Thoracic aorta (tissue), 2 donors: Measurements from ENCODE around the gene CSF1. TPM values are rescaled to one million over a fixed set of nuclear protein-coding genes. Genes with fewer than 3 reads are reported as not detected.

Source experiments
- ATAC-seq: fragments of 150-250 bp; one replicate; pipeline ENCODE4 v1.8.0; 2017; ENCODE audit warnings: low read depth; ENCODE audit not compliant: insufficient number of reproducible peaks, low FRiP score
- DNase-seq: peaks from one replicate; pipeline ENCODE4 v3.0.0-alpha.2; 2020; ENCODE audit warnings: low spot score
- H3K27ac ChIP-seq, 2 donors: fragments of 200-600 bp; sonication (generic); 1 replicate in 1 of 2; 2 replicates in 1 of 2; pipeline ENCODE4 v1.5.1; 2016; ENCODE audit warnings: mild to moderate bottlenecking in 2 of 2, moderate library complexity in 2 of 2
- H3K27me3 ChIP-seq: fragments of 200-600 bp; sonication (generic); replicated peaks from 2 replicates; pipeline ENCODE4 v1.6.0; 2016; ENCODE audit warnings: mild to moderate bottlenecking; ENCODE audit not compliant: insufficient read depth
- H3K36me3 ChIP-seq: fragments of 200-600 bp; sonication (generic); one replicate; pipeline ENCODE4 v1.5.1; 2016
- H3K4me1 ChIP-seq, 2 donors: fragments of 200-600 bp; sonication (generic); 1 replicate in 1 of 2; 2 replicates in 1 of 2; pipeline versions ENCODE4 v1.5.1 to v1.6.0; 2016; ENCODE audit warnings: low read depth in 2 of 2, mild to moderate bottlenecking in 1 of 2; ENCODE audit not compliant: control insufficient read depth in 1 of 2
- H3K4me3 ChIP-seq: fragments of 200-600 bp; sonication (generic); 2 replicates; pipeline ENCODE4 v1.5.1; 2016; ENCODE audit warnings: mild to moderate bottlenecking
- H3K9me3 ChIP-seq: fragments of 200-600 bp; sonication (generic); 2 replicates; pipeline ENCODE4 v1.5.1; 2016
- CTCF ChIP-seq: fragments of 200-600 bp; sonication (generic); IDR thresholded peaks from one replicate; pipeline ENCODE4 v1.5.1; 2019; ENCODE audit warnings: antibody characterized with exemption
- total RNA-seq, 2 donors: library from RNA; depleted of rRNA; stranded (reverse); fragments of >200 nt; gene quantifications; one replicate each; pipeline versions ENCODE4 v1.1.0 to v1.2.3, GENCODE V29; 2016

CSF1 gene
- total RNA-seq, 2 donors from 2014 or later: 146 to 171 TPM

GRCh38 chr1:109866071-109866470, 44.6 kb upstream of the CSF1 start:
- ATAC-seq: no peak
- H3K27ac ChIP-seq: no peak overlapping the region
- no peaks in the 10 kb centered on the region for H3K9me3 ChIP-seq

GRCh38 chr1:109873278-109874175, 37.1 kb upstream of the CSF1 start:
- ATAC-seq (no peak), DNase-seq (no peak)
- Histone ChIP-seq H3K9me3 (no peaks in the 10 kb centered on the region), H3K27ac (peak overlapping the region in 1 of 2 donors; percentile 58), H3K4me3 (no peak overlapping the region), H3K36me3 (no peaks in the 10 kb centered on the region), H3K4me1 (peaks cover 26 to 64% of the 10 kb centered on the region in 2 donors), H3K27me3 (no peaks in the 10 kb centered on the region)
- TF ChIP-seq CTCF: no peak

More at GRCh38 chr1:109866071-109866470, 44.6 kb upstream of the CSF1 start:
- Histone ChIP-seq H3K4me3 (no peak overlapping the region), H3K4me1 (no peaks in the 10 kb centered on the region), H3K27me3 (no peaks in the 10 kb centered on the region), H3K36me3 (no peaks in the 10 kb centered on the region)
- DNase-seq: no peak
- no peak for TF ChIP-seq CTCF

- Histone ChIP-seq H3K4me3 (no peak overlapping the region), H3K36me3 (no peaks in the 10 kb centered on the region), H3K27me3 (no peaks in the 10 kb centered on the region), H3K27ac (peak overlapping the region; percentile 10 to 58), H3K9me3 (no peaks in the 10 kb centered on the region), H3K4me1 (peaks cover 26 to 73% of the 10 kb centered on the region in 2 donors)
- no peak for TF ChIP-seq CTCF
- DNase-seq (no peak), ATAC-seq (no peak)
Measured at GRCh38 chr1:109874445-109874844, 36.2 kb upstream of the CSF1 start.

DNA sequence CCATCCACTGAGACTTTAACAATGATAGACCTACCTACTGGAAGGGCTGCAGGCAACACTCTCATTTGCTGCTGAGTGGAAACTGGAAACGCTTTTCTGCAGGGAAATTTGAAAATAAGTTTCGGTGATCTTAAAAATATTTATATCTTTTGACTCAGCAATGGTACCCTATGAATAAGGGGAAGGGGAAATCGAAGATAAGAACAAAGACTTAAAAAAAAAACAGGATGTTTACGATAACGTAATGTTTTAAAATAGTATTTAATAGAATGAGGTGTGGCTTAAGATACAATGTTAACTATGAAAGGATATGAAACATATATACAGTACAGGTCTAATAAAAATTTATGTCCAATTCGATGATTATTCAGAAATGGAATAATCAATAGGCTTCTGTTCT, 34.8 kb upstream of the CSF1 start:
- Histone ChIP-seq H3K9me3 (no peaks in the 10 kb centered on the region), H3K27me3 (no peaks in the 10 kb centered on the region), H3K4me3 (no peak overlapping the region), H3K4me1 (peaks cover 26 to 74% of the 10 kb centered on the region in 2 donors), H3K27ac (no peak overlapping the region), H3K36me3 (no peaks in the 10 kb centered on the region)
- ATAC-seq (no peak), DNase-seq (no peak)
- TF ChIP-seq CTCF: no peak

DNA sequence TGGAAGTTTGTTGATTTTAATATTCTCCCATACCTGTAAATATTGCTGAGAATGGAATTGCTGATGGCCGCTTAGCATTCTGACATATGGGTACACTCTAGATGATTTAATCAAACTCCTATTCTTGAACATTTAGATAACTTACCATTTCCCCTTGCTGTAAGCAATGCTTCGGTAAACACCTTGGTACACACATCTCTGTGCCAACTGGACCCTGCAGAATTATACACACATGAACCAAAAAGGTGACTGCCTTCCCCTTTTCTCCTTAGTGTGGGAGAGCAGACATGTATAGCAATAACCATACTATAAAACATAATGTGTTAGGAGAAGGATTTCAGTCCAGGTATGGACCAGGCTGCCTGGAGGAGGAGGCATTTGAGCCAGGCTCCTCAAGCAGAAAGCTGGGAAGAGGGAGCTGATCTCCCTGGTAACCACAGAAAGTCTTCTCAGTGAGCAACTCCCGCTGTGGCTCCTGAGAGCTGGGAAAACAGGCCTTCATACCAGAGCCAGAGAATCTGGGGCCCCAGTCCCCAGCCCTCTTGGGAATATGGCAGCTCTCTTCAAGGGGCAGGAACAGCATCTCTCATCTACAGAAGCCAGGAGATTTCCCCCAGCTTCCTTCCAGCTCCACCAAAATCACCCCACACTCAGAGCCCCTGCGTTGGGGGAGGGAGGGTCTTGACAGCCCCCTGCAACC, 33.9 kb upstream of the CSF1 start:
- Histone ChIP-seq H3K9me3 (no peaks in the 10 kb centered on the region), H3K27me3 (no peaks in the 10 kb centered on the region), H3K4me1 (peaks cover 26 to 74% of the 10 kb centered on the region in 2 donors), H3K27ac (peak overlapping the region; percentile 92 to 96), H3K36me3 (no peaks in the 10 kb centered on the region), H3K4me3 (peak overlapping the region; percentile 56)
- DNase-seq: no peak
- ATAC-seq: no peak
- no peak for TF ChIP-seq CTCF
